Activated CD4-positive, alpha-beta T cell treated with anti-CD3 and anti-CD28 coated beads, Interleukin-2, amount 50 U/mL, for 16 hours (primary cell): ENCODE data around the gene EXOC5.
"Not testable (repeated sequence)": the region's sequence is repeated elsewhere in the genome, so short reads cannot be mapped to it uniquely, and the experiment has no call there.

Source experiments
- DNase-seq: peaks from one replicate; pipeline ENCODE4 v3.0.0-alpha.2; 2020

The EXOC5 gene

GRCh38 chr14:57246933-57247657 is 21.6 kb downstream of the EXOC5 start:
- no peak for DNase-seq

GRCh38 chr14:57245941-57246340 is 22.8 kb downstream of the EXOC5 start:
- no peak for DNase-seq

GRCh38 chr14:57244106-57244505 is 24.6 kb downstream of the EXOC5 start:
- no peak for DNase-seq

- DNase-seq, result no peak
Observed at GRCh38 chr14:57243320-57243719, 25.4 kb downstream of the EXOC5 start.

- DNase-seq, result not testable (repeated sequence)
Observed at GRCh38 chr14:57240115-57240514, 28.6 kb downstream of the EXOC5 start.

GRCh38 chr14:57232006-57232405 is 36.7 kb downstream of the EXOC5 start:
- DNase-seq, result no peak

GRCh38 chr14:57228320-57228719 is 40.4 kb downstream of the EXOC5 start:
- not testable (repeated sequence) for DNase-seq

- peak; percentile 9 for DNase-seq
Observed at GRCh38 chr14:57227083-57227482, 41.6 kb downstream of the EXOC5 start.

- no peak for DNase-seq
Observed at GRCh38 chr14:57221931-57222330, 46.8 kb downstream of the EXOC5 start.

- DNase-seq, result no peak
Observed at GRCh38 chr14:57212919-57213318, 55.8 kb downstream of the EXOC5 start.

- DNase-seq, result no peak
Observed at GRCh38 chr14:57209561-57209960, 59.1 kb downstream of the EXOC5 start.

GRCh38 chr14:57205938-57206337 is 62.8 kb downstream of the EXOC5 start:
- DNase-seq, result no peak

GRCh38 chr14:57202672-57203071 is 66.0 kb downstream of the EXOC5 start:
- DNase-seq, result not testable (repeated sequence)

GRCh38 chr14:57199921-57200320 is 68.8 kb downstream of the EXOC5 start:
- DNase-seq, result no peak

- no peak for DNase-seq
Observed at GRCh38 chr14:57189070-57189469, 79.6 kb downstream of the EXOC5 start.

- DNase-seq, result no peak
Observed at GRCh38 chr14:57182760-57183503, 85.8 kb downstream of the EXOC5 start.

- no peak for DNase-seq
Observed at GRCh38 chr14:57179273-57179672, 89.4 kb downstream of the EXOC5 start.

GRCh38 chr14:57174466-57174865 is 94.2 kb downstream of the EXOC5 start:
- no peak for DNase-seq

- DNase-seq, result no peak
Observed at GRCh38 chr14:57171903-57172302, 96.8 kb downstream of the EXOC5 start.

- DNase-seq, result no peak
Observed at GRCh38 chr14:57171363-57171762, 97.3 kb downstream of the EXOC5 start.

GRCh38 chr14:57169901-57170300 is 98.8 kb downstream of the EXOC5 start:
- DNase-seq, result no peak

- DNase-seq, result no peak
Observed at GRCh38 chr14:57168138-57168679, 100.5 kb downstream of the EXOC5 start.

- no peak for DNase-seq
Observed at GRCh38 chr14:57161583-57162234, 107.0 kb downstream of the EXOC5 start.

GRCh38 chr14:57160333-57160732 is 108.4 kb downstream of the EXOC5 start:
- DNase-seq, result no peak
